Thoracic aorta (tissue), 2 donors: ENCODE measurements around the gene XRCC3. TPM values are rescaled to one million over a fixed set of nuclear protein-coding genes. Genes with fewer than 3 reads are reported as not detected.

Experiments used
- ATAC-seq: fragments of 150-250 bp; one replicate; pipeline ENCODE4 v1.8.0; 2017; ENCODE audit warnings: low read depth; ENCODE audit not compliant: insufficient number of reproducible peaks, low FRiP score
- DNase-seq: peaks from one replicate; pipeline ENCODE4 v3.0.0-alpha.2; 2020; ENCODE audit warnings: low spot score
- H3K27ac ChIP-seq, 2 donors: fragments of 200-600 bp; sonication (generic); 1 replicate in 1 of 2; 2 replicates in 1 of 2; pipeline ENCODE4 v1.5.1; 2016; ENCODE audit warnings: mild to moderate bottlenecking in 2 of 2, moderate library complexity in 2 of 2
- H3K27me3 ChIP-seq: fragments of 200-600 bp; sonication (generic); replicated peaks from 2 replicates; pipeline ENCODE4 v1.6.0; 2016; ENCODE audit warnings: mild to moderate bottlenecking; ENCODE audit not compliant: insufficient read depth
- H3K36me3 ChIP-seq: fragments of 200-600 bp; sonication (generic); one replicate; pipeline ENCODE4 v1.5.1; 2016
- H3K4me1 ChIP-seq, 2 donors: fragments of 200-600 bp; sonication (generic); 1 replicate in 1 of 2; 2 replicates in 1 of 2; pipeline versions ENCODE4 v1.5.1 to v1.6.0; 2016; ENCODE audit warnings: low read depth in 2 of 2, mild to moderate bottlenecking in 1 of 2; ENCODE audit not compliant: control insufficient read depth in 1 of 2
- H3K4me3 ChIP-seq: fragments of 200-600 bp; sonication (generic); 2 replicates; pipeline ENCODE4 v1.5.1; 2016; ENCODE audit warnings: mild to moderate bottlenecking
- H3K9me3 ChIP-seq: fragments of 200-600 bp; sonication (generic); 2 replicates; pipeline ENCODE4 v1.5.1; 2016
- total RNA-seq, 2 donors: library from RNA; depleted of rRNA; stranded (reverse); fragments of >200 nt; gene quantifications; one replicate each; pipeline versions ENCODE4 v1.1.0 to v1.2.3, GENCODE V29; 2016
- TF ChIP-seq, protein P1 (sequence below): fragments of 200-600 bp; sonication (generic); IDR thresholded peaks from one replicate; pipeline ENCODE4 v1.5.1; 2019; ENCODE audit warnings: antibody characterized with exemption

Gene XRCC3
- total RNA-seq, 2 donors from 2014 or later = 8.4 to 18.5 TPM

DNA sequence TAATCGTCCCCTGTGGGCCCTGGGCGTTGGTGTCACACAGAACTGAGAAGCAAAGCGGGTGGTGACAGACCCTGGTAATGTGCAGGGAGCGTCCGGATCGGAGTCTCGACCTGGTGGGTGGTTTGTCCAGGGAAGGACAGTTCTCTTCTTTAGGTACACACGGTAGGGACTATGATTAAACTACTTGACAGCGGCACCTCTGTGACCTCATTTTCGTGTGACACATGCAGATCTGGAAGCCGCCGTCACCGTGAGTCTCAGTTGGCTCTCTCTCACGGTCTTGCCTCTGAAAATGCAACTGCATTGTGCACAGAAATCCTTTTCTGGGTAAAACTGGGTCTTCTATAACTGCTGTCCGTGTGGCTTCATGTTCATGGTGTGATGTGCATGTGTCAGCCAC lies 32.1 kb downstream of the XRCC3 start:
- Histone ChIP-seq H3K9me3 (no peaks in the 10 kb centered on the region), H3K27me3 (no peaks in the 10 kb centered on the region), H3K27ac (no peak overlapping the region), H3K4me3 (no peak overlapping the region), H3K4me1 (peaks cover 14 to 38% of the 10 kb centered on the region in 2 donors), H3K36me3 (peaks cover 77% of the 10 kb centered on the region)
- TF ChIP-seq, protein P1, sequence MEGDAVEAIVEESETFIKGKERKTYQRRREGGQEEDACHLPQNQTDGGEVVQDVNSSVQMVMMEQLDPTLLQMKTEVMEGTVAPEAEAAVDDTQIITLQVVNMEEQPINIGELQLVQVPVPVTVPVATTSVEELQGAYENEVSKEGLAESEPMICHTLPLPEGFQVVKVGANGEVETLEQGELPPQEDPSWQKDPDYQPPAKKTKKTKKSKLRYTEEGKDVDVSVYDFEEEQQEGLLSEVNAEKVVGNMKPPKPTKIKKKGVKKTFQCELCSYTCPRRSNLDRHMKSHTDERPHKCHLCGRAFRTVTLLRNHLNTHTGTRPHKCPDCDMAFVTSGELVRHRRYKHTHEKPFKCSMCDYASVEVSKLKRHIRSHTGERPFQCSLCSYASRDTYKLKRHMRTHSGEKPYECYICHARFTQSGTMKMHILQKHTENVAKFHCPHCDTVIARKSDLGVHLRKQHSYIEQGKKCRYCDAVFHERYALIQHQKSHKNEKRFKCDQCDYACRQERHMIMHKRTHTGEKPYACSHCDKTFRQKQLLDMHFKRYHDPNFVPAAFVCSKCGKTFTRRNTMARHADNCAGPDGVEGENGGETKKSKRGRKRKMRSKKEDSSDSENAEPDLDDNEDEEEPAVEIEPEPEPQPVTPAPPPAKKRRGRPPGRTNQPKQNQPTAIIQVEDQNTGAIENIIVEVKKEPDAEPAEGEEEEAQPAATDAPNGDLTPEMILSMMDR = no peak
- no peak for ATAC-seq
- no peak for DNase-seq

DNA sequence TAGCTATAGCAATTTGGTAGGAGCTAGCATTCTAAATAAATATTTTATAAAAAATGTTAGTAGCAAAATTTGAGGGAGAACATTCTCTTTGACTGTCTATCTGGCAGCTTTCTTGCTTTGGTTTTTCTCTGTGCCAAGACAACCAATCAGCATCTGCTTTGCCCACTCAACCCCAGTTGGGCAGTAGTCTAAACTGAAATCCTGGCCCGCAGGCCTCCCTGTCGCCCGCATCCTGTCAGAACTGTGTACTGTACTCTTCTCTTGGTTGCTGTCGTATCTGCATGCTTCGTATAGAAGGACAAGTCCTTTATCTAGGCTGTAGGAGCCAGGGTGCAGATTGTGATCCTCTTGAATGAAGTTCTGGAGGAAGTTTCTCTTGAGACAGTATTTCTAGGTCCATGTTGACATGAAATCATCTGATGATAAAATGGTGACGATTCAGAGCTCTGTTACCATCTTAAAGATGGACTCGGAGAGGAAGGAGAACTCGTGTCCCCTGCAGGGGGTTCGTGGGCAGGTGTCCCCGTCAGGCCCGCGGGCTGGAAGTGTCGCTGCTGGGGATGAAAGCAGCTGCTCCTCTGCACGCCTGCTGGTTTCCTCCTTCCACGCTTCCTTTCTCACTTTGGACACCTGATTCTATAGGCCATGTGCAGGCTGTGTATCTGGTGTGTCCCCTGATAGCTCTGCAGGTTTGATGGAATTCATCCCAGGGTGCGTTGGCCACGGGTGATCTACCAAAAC lies 34.6 kb downstream of the XRCC3 start:
- TF ChIP-seq, protein P1 = no peak
- Histone ChIP-seq H3K27me3 (no peaks in the 10 kb centered on the region), H3K4me3 (no peak overlapping the region), H3K27ac (no peak overlapping the region), H3K9me3 (no peaks in the 10 kb centered on the region), H3K36me3 (peaks cover 82% of the 10 kb centered on the region), H3K4me1 (peaks cover 14 to 22% of the 10 kb centered on the region in 2 donors)
- no peak for ATAC-seq
- no peak for DNase-seq

DNA sequence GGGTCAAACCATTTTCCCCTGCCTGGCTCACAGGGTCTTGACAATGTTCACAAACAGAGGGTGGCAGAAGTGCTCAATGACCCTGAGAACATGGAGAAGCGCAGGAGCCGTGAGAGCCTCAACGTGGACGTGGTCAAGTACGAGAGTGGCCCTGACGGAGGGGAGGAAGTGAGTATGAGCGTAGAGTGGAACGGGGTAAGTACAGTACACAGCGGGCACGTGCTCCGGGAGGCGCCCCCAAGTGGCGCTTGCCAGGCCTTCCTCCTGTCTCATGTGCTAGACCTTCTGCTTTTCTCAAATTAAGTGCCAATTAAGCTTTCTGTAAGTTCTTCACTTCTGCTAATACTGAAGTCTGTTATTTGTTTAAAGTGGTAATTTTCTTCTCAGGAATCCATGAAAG lies 35.9 kb downstream of the XRCC3 start:
- TF ChIP-seq, protein P1 = no peak
- DNase-seq (no peak), ATAC-seq (no peak)
- no peak overlapping the region for H3K4me3 ChIP-seq
- H3K9me3 ChIP-seq = no peaks in the 10 kb centered on the region
- peak overlapping the region; percentile 16 to 52 for H3K27ac ChIP-seq
- H3K27me3 ChIP-seq = no peaks in the 10 kb centered on the region
- peaks cover 87% of the 10 kb centered on the region for H3K36me3 ChIP-seq
- H3K4me1 ChIP-seq = peaks cover 14 to 22% of the 10 kb centered on the region in 2 donors

DNA sequence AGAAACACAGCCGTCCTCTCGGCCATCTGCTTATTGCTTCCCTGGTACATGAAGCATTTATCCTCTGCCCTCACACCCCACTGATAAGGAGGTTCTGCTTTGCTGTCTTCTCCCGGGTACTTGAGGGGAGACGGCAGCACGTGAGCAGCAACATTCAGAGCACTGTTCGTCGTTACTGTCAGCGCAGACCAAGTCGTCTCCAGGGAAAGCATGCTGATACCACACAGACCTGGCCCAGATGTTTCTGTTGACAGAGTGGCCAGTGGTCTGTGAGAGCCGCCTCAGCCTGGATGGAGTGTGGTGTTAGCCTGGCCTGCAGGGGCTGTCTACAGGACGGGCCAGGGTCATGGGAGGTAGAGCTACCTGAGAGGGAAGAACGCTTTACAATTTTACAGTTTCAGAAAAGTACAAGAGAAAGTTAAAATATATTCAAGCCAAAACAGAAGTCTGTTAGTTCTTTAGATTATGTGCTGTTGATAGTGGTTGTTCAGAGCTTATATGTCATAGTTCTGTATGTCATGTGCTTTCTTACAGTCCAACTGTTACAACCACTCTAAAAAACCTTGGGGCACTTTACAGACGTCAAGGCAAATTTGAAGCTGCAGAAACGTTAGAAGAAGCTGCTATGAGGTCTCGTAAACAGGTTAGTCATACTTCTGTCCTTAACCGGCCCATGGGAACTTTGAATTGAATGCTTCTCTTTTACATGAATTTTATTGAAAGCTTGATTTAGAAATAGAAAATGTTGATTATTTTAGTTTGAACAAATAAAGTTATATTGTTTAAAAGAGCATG lies 38.2 kb downstream of the XRCC3 start:
- TF ChIP-seq, protein P1 = no peak
- H3K9me3 ChIP-seq = no peaks in the 10 kb centered on the region
- H3K4me1 ChIP-seq = peaks cover 14 to 22% of the 10 kb centered on the region in 2 donors
- H3K36me3 ChIP-seq = peaks cover 90% of the 10 kb centered on the region
- H3K27ac ChIP-seq = no peak overlapping the region
- ATAC-seq (no peak), DNase-seq (no peak)
- no peaks in the 10 kb centered on the region for H3K27me3 ChIP-seq
- no peak overlapping the region for H3K4me3 ChIP-seq

DNA sequence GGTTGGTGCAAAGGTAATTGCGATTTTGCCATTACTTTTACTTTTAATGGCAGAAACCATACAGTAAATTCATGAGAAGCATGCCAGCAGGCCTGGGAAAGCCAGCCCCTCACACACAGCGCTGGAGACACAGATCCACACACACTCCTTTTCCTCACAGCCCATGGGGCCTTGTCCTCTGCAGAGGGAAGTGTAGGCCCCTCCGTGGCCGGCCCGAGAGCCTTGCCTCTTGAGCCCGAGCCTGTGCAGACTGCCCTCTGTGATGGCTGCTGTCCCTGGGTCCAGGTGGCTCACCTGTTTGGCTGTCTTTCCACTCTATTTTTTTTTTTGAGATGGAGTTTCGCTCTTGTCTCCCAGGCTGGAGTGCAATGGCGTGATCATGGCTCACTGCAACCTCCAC lies 39.3 kb downstream of the XRCC3 start:
- DNase-seq = no peak
- no peak for ATAC-seq
- Histone ChIP-seq H3K27ac (no peak overlapping the region), H3K27me3 (no peaks in the 10 kb centered on the region), H3K4me3 (no peak overlapping the region), H3K4me1 (peaks cover 14 to 22% of the 10 kb centered on the region in 2 donors), H3K36me3 (peaks cover 88% of the 10 kb centered on the region), H3K9me3 (no peaks in the 10 kb centered on the region)
- TF ChIP-seq, protein P1 = no peak
